ENCODE measurements around the gene COTL1. TPM values are rescaled to one million over a fixed set of nuclear protein-coding genes. Genes with fewer than 3 reads are reported as not detected.

The COTL1 gene
- total and polyA plus RNA-seq, 4 experiments from 2014 or later: 181 to 683 (median 387) TPM

DNA sequence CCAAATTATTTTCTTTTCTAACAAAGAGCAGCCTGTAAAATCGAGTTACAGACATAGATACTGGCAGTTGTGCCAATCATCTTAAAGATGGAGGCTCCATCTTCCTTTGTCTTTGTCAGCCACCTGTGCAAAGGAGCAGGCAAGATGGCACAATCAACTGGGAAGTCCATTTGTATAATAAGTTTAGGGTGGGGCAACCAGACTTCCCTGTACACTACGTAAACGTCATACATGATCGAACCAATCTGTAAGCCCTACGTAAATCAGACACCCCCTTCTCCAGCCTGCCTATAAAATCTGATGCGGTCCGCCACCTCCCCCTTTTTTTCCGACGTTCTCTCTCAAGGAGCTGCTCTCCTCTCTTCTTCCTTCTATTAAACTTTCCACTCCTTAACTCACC lies 82.0 kb downstream of the COTL1 start:
- H3K36me3 Mint-ChIP-seq: peaks cover 0 to 4% of the 10 kb centered on the region in 2 donors
- Histone ChIP-seq H3K4me1 (ENCODE audit: insufficient read depth, low read length) (peaks cover 8% of the 10 kb centered on the region), H3K4me3 (ENCODE audit: low read length in 2 of 2) (no peak overlapping the region), H3K9me3 (ENCODE audit: control insufficient read depth in 1 of 2, low read length in 2 of 2) (no peaks in the 10 kb centered on the region), H3K27ac (ENCODE audit: low read depth, low read length) (no peak overlapping the region), H3K27me3 (ENCODE audit: insufficient read depth, low read length) (no peaks in the 10 kb centered on the region), H3K36me3 (ENCODE audit: insufficient read depth, low read length) (no peaks in the 10 kb centered on the region)
- POLR2A ChIA-PET (ENCODE audit: partially characterized antibody): no interaction called here
- H3K27me3 Mint-ChIP-seq: no peaks in the 10 kb centered on the region
- no peak overlapping the region for H3K4me3 Mint-ChIP-seq
- no peaks in the 10 kb centered on the region for H3K9me3 Mint-ChIP-seq
- peaks cover 4 to 15% (median 10%) of the 10 kb centered on the region in 4 donors for H3K4me1 Mint-ChIP-seq
- intact Hi-C loops (cut with micrococcal nuclease): no loop called here
- CTCF ChIA-PET (ENCODE audit: partially characterized antibody): no interaction called here
- DNase-seq: no peak
- H3K27ac Mint-ChIP-seq: no peak overlapping the region

DNA sequence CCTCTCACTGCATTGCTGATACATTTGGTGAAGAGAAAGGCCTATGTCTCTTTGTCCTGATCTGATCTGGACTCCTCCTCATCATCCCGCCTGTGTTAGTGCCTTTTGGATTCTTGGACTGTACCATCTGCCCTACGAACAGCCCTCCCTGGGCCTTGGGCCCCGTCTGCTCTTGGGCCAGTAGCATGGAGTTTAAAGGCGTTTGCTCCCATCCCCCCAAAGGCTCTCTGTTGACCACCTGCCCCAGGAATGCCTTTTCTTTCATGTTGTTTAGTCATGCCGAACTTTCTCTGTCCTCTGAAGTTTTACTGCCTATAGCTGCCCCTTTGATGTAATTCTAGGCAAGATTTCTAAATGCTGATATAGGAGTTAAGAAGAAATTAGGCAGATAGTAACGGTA lies 82.5 kb downstream of the COTL1 start:
- Mint-ChIP-seq H3K4me1 (peaks cover 4 to 15% (median 10%) of the 10 kb centered on the region in 4 donors), H3K9me3 (peaks cover 0 to 2% (median 0%) of the 10 kb centered on the region in 8 donors), H3K36me3 (peaks cover 2 to 6% of the 10 kb centered on the region in 2 donors), H3K27me3 (no peaks in the 10 kb centered on the region), H3K27ac (peak overlapping the region in 2 of 7 donors; percentile 0 to 4), H3K4me3 (no peak overlapping the region)
- CTCF ChIA-PET (ENCODE audit: partially characterized antibody): no interaction called here
- Histone ChIP-seq H3K27ac (ENCODE audit: low read depth, low read length) (no peak overlapping the region), H3K36me3 (ENCODE audit: insufficient read depth, low read length) (no peaks in the 10 kb centered on the region), H3K9me3 (ENCODE audit: control insufficient read depth in 1 of 2, low read length in 2 of 2) (no peaks in the 10 kb centered on the region), H3K4me1 (ENCODE audit: insufficient read depth, low read length) (peaks cover 8% of the 10 kb centered on the region), H3K27me3 (ENCODE audit: insufficient read depth, low read length) (no peaks in the 10 kb centered on the region), H3K4me3 (ENCODE audit: low read length in 2 of 2) (no peak overlapping the region)
- intact Hi-C loops (cut with micrococcal nuclease): no loop called here
- POLR2A ChIA-PET (ENCODE audit: partially characterized antibody): no interaction called here
- no peak for DNase-seq

DNA sequence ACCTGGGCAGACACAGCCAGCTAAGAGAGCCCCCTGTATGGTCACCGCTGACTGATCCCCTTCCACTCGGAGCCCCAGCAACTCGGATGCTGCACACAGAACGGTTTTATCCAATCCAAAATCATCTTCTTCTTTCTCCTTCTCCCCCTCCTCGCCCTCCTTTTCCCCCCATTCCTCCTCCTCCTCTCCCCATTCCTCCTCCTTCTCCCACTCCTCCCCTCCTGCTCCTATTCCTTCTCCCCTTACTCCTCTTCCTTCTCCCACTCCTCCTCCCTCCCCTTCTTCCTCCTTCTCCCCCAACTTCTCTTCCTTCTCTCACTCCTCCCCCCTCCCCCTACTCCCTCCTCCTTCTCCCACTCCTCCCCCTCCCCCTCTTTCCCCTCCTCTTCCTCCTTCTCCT lies 83.1 kb downstream of the COTL1 start:
- peaks cover 8% of the 10 kb centered on the region for H3K4me1 ChIP-seq (ENCODE audit: insufficient read depth, low read length)
- DNase-seq: no peak
- Mint-ChIP-seq H3K36me3 (peaks cover 3 to 10% of the 10 kb centered on the region in 2 donors), H3K4me1 (peaks cover 4 to 15% (median 10%) of the 10 kb centered on the region in 4 donors), H3K4me3 (no peak overlapping the region), H3K9me3 (peaks cover 0 to 5% (median under 1%) of the 10 kb centered on the region in 8 donors), H3K27ac (no peak overlapping the region), H3K27me3 (no peaks in the 10 kb centered on the region)
- no peaks in the 10 kb centered on the region for H3K27me3 ChIP-seq (ENCODE audit: insufficient read depth, low read length)
- H3K36me3 ChIP-seq (ENCODE audit: insufficient read depth, low read length): no peaks in the 10 kb centered on the region
- no peaks in the 10 kb centered on the region for H3K9me3 ChIP-seq (ENCODE audit: control insufficient read depth in 1 of 2, low read length in 2 of 2)
- CTCF ChIA-PET (ENCODE audit: partially characterized antibody): no interaction called here
- intact Hi-C loops (cut with micrococcal nuclease): no loop called here
- no peak overlapping the region for H3K27ac ChIP-seq (ENCODE audit: low read depth, low read length)
- POLR2A ChIA-PET (ENCODE audit: partially characterized antibody): interaction anchor here (0.9 kb wide), 1 partner anchor 14 kb away, joined by 3 read pairs; no protein-coding TSS in a partner anchor
- no peak overlapping the region for H3K4me3 ChIP-seq (ENCODE audit: low read length in 2 of 2)

DNA sequence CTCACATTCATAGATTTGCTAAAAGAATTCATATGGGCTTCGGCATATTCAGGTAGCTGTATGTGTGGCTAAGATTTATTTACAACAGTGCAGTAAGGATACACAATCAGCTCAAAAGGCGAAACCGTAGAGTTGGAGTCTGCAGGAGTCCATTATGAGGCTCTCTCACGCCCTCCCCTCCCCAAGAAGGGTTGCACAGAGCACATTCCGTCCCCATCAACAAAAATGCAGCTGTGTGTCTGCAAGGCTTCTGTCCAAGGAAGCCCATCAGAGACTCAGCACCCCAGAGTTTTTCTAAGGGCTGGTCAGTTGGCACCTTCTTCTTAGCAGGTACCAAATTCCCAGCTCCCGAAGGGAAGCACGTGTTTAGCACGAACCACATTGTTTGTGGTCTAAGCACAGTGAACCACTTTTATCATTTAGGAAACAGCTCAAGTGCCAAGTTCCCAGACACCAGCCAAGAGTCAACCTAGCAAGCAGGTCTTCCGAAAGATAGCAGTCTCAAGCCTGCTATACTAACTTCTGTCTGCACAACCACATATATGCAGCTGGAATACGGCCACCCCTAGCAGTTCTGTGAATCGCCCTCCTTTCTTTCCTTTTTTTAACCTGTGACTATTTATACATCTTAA lies 84.9 kb downstream of the COTL1 start:
- Histone ChIP-seq H3K4me3 (ENCODE audit: low read length in 2 of 2) (no peak overlapping the region), H3K36me3 (ENCODE audit: insufficient read depth, low read length) (no peaks in the 10 kb centered on the region), H3K9me3 (ENCODE audit: control insufficient read depth in 1 of 2, low read length in 2 of 2) (no peaks in the 10 kb centered on the region), H3K4me1 (ENCODE audit: insufficient read depth, low read length) (peaks cover 8% of the 10 kb centered on the region), H3K27me3 (ENCODE audit: insufficient read depth, low read length) (no peaks in the 10 kb centered on the region), H3K27ac (ENCODE audit: low read depth, low read length) (no peak overlapping the region)
- intact Hi-C loops (cut with micrococcal nuclease): no loop called here
- Mint-ChIP-seq H3K27me3 (no peaks in the 10 kb centered on the region), H3K36me3 (peaks cover 3 to 14% of the 10 kb centered on the region in 2 donors), H3K4me1 (peaks cover 4 to 15% (median 8%) of the 10 kb centered on the region in 4 donors), H3K4me3 (peak overlapping the region in 1 of 8 donors; percentile 13), H3K9me3 (peaks cover 0 to 11% (median 5%) of the 10 kb centered on the region in 8 donors), H3K27ac (peak overlapping the region in 3 of 7 donors; percentile 25 to 77 (median 47))
- ChIA-PET POLR2A (ENCODE audit: partially characterized antibody) (interaction anchor here (1.2 to 1.4 kb wide), 4 partner anchors 13 to 61 kb away, joined by 3 to 5 read pairs (median 3); no protein-coding TSS in a partner anchor), CTCF (ENCODE audit: partially characterized antibody) (interaction anchor here (1.6 kb wide), 1 partner anchor 22 kb away, joined by 4 read pairs; no protein-coding TSS in a partner anchor)
- DNase-seq: no peak

DNA sequence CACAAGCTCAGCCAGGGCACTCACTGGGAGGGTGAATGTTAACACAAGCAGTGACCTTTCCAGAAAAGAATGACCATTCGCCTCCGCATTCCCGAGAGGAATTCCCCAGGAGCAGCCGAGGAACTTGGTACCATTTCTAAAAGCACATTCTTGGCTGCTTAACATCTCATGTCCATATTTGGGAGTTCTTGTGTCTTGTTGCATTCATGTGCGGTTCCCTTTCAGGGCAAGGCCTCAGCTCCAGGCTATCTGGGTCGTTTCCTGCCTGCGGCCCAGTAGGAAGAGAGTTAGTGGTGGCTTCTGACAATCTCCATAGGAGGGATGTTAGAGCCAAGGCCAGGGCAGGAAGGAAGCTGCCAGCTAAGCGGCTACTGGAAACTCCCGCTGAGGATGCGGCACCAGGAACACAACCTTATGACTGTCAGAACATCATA lies 85.6 kb downstream of the COTL1 start:
- Mint-ChIP-seq H3K27ac (peak overlapping the region in 4 of 7 donors; percentile 13 to 82 (median 60)), H3K9me3 (peaks cover 0 to 11% (median 5%) of the 10 kb centered on the region in 8 donors), H3K36me3 (peaks cover 3 to 14% of the 10 kb centered on the region in 2 donors), H3K4me3 (peak overlapping the region in 2 of 8 donors; percentile 11 to 13), H3K27me3 (no peaks in the 10 kb centered on the region), H3K4me1 (peaks cover 4 to 15% (median 8%) of the 10 kb centered on the region in 4 donors)
- Histone ChIP-seq H3K4me1 (ENCODE audit: insufficient read depth, low read length) (peaks cover 8% of the 10 kb centered on the region), H3K36me3 (ENCODE audit: insufficient read depth, low read length) (no peaks in the 10 kb centered on the region), H3K9me3 (ENCODE audit: control insufficient read depth in 1 of 2, low read length in 2 of 2) (no peaks in the 10 kb centered on the region), H3K27ac (ENCODE audit: low read depth, low read length) (no peak overlapping the region), H3K27me3 (ENCODE audit: insufficient read depth, low read length) (no peaks in the 10 kb centered on the region), H3K4me3 (ENCODE audit: low read length in 2 of 2) (no peak overlapping the region)
- ChIA-PET CTCF (ENCODE audit: partially characterized antibody) (interaction anchor here (1.6 kb wide), 1 partner anchor 22 kb away, joined by 4 read pairs; no protein-coding TSS in a partner anchor), POLR2A (ENCODE audit: partially characterized antibody) (interaction anchor here (1.2 to 1.4 kb wide), 2 partner anchors 12 to 22 kb away, joined by 3 to 5 read pairs; no protein-coding TSS in a partner anchor)
- intact Hi-C loops (cut with micrococcal nuclease): no loop called here
- no peak for DNase-seq

DNA sequence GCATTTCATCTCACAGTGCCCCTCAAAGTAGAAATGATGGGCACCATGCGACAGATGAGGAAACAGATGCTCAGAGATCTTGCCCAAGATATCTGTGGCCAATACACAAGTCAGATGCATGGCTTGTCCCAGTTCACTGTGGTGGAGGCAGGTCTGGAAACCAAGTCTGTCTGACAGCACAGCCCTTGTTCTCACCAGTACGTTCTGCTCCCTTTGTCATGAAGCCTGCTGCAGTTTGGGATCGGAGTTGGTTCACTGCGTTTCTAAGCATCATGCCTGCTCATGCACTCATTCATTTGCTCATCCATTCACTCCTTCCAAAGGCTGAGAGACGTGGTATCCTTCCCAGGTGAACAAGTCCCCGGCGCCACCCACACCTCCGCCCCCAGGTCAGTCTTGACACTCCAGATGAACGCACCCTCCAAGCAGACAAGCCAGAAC lies 86.2 kb downstream of the COTL1 start:
- Histone ChIP-seq H3K27ac (ENCODE audit: low read depth, low read length) (no peak overlapping the region), H3K4me1 (ENCODE audit: insufficient read depth, low read length) (peaks cover 8% of the 10 kb centered on the region), H3K9me3 (ENCODE audit: control insufficient read depth in 1 of 2, low read length in 2 of 2) (no peaks in the 10 kb centered on the region), H3K36me3 (ENCODE audit: insufficient read depth, low read length) (no peaks in the 10 kb centered on the region), H3K4me3 (ENCODE audit: low read length in 2 of 2) (no peak overlapping the region), H3K27me3 (ENCODE audit: insufficient read depth, low read length) (no peaks in the 10 kb centered on the region)
- Mint-ChIP-seq H3K4me1 (peaks cover 4 to 15% (median 8%) of the 10 kb centered on the region in 4 donors), H3K36me3 (peaks cover 3 to 14% of the 10 kb centered on the region in 2 donors), H3K27me3 (no peaks in the 10 kb centered on the region), H3K27ac (peak overlapping the region in 1 of 7 donors; percentile 13), H3K9me3 (peaks cover 0 to 11% (median 5%) of the 10 kb centered on the region in 8 donors), H3K4me3 (no peak overlapping the region)
- intact Hi-C loops (cut with micrococcal nuclease): no loop called here
- POLR2A ChIA-PET (ENCODE audit: partially characterized antibody): no interaction called here
- CTCF ChIA-PET (ENCODE audit: partially characterized antibody): interaction anchor here (1.6 kb wide), 1 partner anchor 21 kb away, joined by 4 read pairs; no protein-coding TSS in a partner anchor
- DNase-seq: no peak

DNA sequence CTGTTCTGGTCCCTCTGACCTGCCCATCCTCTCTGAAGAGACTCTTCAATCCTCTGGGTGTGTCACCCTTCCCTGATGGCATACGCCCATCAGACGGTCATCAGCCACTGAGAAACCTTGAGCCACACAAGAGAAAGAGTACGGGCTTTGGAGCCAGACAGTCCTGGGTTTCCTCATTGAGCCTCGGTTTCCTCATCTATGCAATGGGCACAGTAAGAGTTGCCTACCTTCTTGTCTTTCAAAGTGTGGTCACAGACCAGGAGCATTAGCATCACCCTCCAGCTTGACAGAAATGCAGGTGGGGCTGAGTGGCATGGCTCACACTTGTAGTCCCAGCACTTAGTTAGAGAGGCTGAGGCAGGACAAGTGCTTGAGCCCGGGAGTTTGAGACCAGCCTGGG lies 87.3 kb downstream of the COTL1 start:
- Histone ChIP-seq H3K9me3 (ENCODE audit: control insufficient read depth in 1 of 2, low read length in 2 of 2) (no peaks in the 10 kb centered on the region), H3K27ac (ENCODE audit: low read depth, low read length) (no peak overlapping the region), H3K4me1 (ENCODE audit: insufficient read depth, low read length) (peaks cover 8% of the 10 kb centered on the region), H3K4me3 (ENCODE audit: low read length in 2 of 2) (no peak overlapping the region), H3K36me3 (ENCODE audit: insufficient read depth, low read length) (no peaks in the 10 kb centered on the region), H3K27me3 (ENCODE audit: insufficient read depth, low read length) (no peaks in the 10 kb centered on the region)
- Mint-ChIP-seq H3K9me3 (peaks cover 0 to 11% (median 5%) of the 10 kb centered on the region in 8 donors), H3K4me1 (peaks cover 2 to 15% (median 7%) of the 10 kb centered on the region in 4 donors), H3K27me3 (no peaks in the 10 kb centered on the region), H3K27ac (no peak overlapping the region), H3K36me3 (peaks cover 3 to 14% of the 10 kb centered on the region in 2 donors), H3K4me3 (no peak overlapping the region)
- ChIA-PET CTCF (ENCODE audit: partially characterized antibody) (interaction anchor here (1.3 kb wide), 1 partner anchor 11 kb away, joined by 3 read pairs; no protein-coding TSS in a partner anchor), POLR2A (ENCODE audit: partially characterized antibody) (interaction anchor here (1.4 to 1.7 kb wide), 2 partner anchors 7 to 12 kb away, joined by 4 to 7 read pairs; no protein-coding TSS in a partner anchor)
- no peak for DNase-seq
- intact Hi-C loops (cut with micrococcal nuclease): no loop called here
